LNCAP (cell line): ENCODE results near the gene PCDH10.

Source experiments
- TF ChIP-seq, protein P1 (sequence below): fragments of 450-650 bp; IDR thresholded peaks from 2 replicates; pipeline ENCODE4 v1.5.1; 2017; ENCODE audit warnings: mild to moderate bottlenecking

PCDH10 gene

DNA sequence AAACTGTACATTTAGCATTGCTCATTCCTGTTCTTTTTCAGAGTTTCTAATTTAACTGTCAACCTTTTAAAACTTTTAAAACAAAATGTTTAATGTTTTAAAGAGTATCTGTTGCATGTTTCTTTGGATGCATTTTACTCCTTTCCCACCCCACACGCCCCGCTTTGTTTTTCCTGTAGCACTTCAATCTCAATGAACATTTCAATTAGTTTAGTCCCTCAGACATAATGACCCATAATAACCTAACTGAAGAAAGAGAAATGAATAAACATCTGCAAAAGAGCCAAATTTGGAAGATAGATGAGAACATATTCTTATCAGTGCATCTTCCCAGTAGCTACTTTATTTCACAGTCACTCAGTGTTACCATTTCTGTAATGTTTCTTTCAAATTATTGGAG, 7.5 kb downstream of the PCDH10 start:
- TF ChIP-seq, protein P1, sequence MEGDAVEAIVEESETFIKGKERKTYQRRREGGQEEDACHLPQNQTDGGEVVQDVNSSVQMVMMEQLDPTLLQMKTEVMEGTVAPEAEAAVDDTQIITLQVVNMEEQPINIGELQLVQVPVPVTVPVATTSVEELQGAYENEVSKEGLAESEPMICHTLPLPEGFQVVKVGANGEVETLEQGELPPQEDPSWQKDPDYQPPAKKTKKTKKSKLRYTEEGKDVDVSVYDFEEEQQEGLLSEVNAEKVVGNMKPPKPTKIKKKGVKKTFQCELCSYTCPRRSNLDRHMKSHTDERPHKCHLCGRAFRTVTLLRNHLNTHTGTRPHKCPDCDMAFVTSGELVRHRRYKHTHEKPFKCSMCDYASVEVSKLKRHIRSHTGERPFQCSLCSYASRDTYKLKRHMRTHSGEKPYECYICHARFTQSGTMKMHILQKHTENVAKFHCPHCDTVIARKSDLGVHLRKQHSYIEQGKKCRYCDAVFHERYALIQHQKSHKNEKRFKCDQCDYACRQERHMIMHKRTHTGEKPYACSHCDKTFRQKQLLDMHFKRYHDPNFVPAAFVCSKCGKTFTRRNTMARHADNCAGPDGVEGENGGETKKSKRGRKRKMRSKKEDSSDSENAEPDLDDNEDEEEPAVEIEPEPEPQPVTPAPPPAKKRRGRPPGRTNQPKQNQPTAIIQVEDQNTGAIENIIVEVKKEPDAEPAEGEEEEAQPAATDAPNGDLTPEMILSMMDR: no peak

DNA sequence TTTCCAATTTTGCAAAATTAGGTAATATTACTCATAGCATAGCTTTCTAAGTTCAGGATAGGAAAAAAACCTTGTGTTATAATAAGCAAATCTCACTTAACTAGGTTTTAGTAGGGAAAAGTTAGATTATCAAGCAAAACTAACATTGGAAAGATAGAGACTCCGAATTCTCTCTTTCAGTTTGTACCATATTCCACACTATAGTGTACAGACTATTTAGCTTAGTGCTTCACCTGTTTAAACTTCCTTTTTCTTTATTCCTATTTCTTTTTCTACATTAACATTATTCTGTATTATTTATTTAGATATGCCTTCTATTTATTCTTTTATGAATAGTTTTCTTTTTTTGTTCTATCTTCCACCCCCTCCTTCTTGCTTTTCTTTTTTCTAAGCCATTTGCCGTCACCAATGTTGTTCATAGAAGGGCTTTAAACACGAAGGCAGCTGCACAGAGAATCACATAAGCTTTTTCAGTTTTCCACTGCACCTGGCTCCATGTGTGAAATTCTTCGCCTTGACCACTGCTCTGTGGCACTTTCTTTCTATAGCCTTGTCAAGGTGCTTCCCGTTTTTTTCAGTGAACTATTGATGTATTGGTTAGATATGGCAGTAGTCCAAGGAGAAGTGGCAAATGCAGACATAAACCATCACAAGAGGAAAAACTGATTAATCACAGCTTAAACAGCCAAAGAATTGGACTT, 8.5 kb downstream of the PCDH10 start:
- TF ChIP-seq, protein P1: no peak

DNA sequence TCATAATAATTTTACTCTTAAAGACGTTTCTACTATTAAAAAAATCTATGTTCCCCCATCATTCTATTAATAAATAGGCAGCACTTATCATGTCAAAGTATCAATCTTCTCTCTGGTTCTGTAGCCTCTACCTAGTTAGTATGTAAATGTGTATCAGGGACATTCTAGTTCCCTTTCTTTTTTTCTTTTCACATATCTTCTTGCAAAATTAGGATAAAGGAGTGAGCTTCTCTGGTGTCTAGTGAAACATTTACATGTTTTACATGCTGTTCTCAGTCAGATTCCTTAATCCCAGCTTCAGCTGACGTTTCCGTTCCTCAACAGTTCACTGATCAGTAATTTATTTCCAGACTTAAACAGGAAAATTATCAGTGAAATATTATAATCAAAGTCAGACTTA, 11.8 kb downstream of the PCDH10 start:
- TF ChIP-seq, protein P1: no peak

DNA sequence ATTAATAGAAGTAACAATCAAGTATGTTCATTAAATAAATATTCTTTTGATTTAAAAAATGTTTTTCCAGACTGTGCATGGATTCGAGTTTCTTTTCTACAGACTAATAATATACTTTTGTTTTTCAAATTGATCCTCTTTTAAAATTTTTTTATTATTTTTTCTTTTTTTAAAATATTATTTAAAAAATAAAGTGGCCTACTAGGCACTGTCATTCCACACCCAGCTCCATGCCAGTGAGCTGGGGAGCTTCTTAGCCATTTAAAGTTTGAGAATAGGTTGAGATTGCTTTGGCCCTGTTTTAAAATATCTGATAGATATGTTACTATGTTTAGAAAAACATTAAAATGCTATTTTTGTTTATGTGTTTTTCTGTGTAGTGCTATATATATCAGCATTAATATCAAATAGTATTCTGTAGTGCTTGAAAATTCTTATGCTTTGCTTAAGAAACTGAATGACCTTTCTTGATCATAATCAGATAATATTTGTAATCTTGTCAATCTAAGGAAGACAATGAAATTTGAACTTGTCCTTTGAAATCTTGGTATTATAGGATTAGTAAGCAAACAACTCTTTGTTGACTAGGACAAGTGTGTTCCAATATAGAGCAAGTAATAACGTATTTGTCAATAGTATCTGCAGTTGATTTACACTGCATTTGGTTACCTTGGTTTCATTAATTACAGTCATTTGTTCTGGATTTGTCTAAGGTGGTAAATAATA, 12.6 kb downstream of the PCDH10 start:
- TF ChIP-seq, protein P1: no peak

DNA sequence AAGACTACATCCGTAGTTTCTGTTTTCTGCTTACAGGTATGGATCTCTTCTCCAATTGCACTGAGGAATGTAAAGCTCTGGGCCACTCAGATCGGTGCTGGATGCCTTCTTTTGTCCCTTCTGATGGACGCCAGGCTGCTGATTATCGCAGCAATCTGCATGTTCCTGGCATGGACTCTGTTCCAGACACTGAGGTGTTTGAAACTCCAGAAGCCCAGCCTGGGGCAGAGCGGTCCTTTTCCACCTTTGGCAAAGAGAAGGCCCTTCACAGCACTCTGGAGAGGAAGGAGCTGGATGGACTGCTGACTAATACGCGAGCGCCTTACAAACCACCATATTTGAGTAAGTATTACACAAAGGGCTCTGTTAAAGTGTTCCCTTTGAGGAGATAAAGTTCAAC, 13.8 kb downstream of the PCDH10 start:
- TF ChIP-seq, protein P1: no peak

DNA sequence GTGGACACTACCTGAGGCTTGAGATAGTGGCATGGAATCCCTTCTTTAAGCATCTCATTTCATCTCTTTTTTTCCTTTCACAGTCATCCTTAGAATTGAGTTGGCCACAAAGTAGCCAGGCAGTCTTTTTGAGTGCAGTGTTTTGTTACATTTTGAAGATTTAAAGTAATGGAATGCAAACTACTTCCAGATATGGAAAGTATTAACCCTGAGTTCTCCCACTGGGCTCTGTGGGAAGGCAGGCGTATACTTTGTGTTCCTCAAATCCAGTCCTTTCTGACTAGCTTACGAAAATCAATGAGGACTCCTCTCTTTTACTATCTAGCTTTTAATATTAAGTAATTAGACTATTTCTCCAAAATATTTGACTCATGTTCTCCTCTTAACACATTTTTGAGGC, 29.9 kb downstream of the PCDH10 start:
- TF ChIP-seq, protein P1: no peak

DNA sequence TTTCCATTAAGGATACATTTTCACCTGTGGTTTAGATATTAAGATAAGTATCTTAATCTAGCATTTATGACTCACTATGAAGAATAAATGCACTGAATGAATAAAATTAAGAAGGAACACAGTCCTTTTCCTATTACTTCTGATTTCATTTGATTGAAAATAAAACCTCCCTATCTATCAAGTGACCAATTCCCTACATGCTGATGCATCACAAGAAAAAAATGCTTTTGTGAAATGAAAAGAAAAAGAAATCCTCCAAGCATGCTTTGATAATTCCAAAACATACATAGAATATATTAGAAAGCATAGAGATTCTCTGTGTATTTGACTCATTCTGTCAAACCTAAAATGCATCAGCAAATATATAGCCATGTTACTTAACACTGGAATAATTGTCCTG, 37.1 kb downstream of the PCDH10 start:
- TF ChIP-seq, protein P1: no peak
